ENCODE results near the gene IL17D. TPM values are rescaled to one million over a fixed set of nuclear protein-coding genes. Genes with fewer than 3 reads are reported as not detected.

Gene IL17D
- total RNA-seq, 2 experiments from 2014 or later, result 0.47 TPM; not detected in 1

- Histone ChIP-seq H3K27me3 (ENCODE audit: control insufficient read depth in 1 of 2, insufficient read depth in 2 of 2, low read length in 2 of 2) (peaks cover 16 to 17% of the 10 kb centered on the region in 2 experiments), H3K4me1 (ENCODE audit: insufficient read depth, low read length) (peaks cover 19% of the 10 kb centered on the region), H3K9me3 (ENCODE audit: control insufficient read depth in 1 of 2, insufficient read depth in 1 of 2, low read length in 2 of 2) (peaks cover 0 to 7% of the 10 kb centered on the region in 2 experiments), H3K4me3 (ENCODE audit: low read length) (no peak overlapping the region), H3K27ac (ENCODE audit: low read depth in 1 of 2, low read length in 2 of 2) (no peak overlapping the region), H3K36me3 (ENCODE audit: insufficient read depth, low read length) (no peaks in the 10 kb centered on the region)
- no peak overlapping the region for H3K4me3 Mint-ChIP-seq
- no peak overlapping the region for H3K27ac Mint-ChIP-seq
- intact Hi-C loops (cut with DNase I, micrococcal nuclease), result no loop called here
- ChIA-PET CTCF (no interaction called here), POLR2A (no interaction called here)
- no peak for TF ChIP-seq CTCF (IDR thresholded peaks at IDR 0.05)
- peaks cover 9% of the 10 kb centered on the region for H3K27me3 Mint-ChIP-seq
- no peaks in the 10 kb centered on the region for H3K36me3 Mint-ChIP-seq (ENCODE audit: low read depth)
- DNase-seq (no peak), ATAC-seq (ENCODE audit: poor library complexity) (no peak)
- peaks cover 11% of the 10 kb centered on the region for H3K4me1 Mint-ChIP-seq (ENCODE audit: low read depth)
- no peaks in the 10 kb centered on the region for H3K9me3 Mint-ChIP-seq
Observed at GRCh38 chr13:20716951-20717350, 13.5 kb downstream of the IL17D start.

- Mint-ChIP-seq H3K27me3 (peaks cover 9% of the 10 kb centered on the region), H3K4me3 (no peak overlapping the region), H3K27ac (no peak overlapping the region), H3K4me1 (ENCODE audit: low read depth) (peaks cover 7% of the 10 kb centered on the region), H3K36me3 (ENCODE audit: low read depth) (no peaks in the 10 kb centered on the region), H3K9me3 (no peaks in the 10 kb centered on the region)
- Histone ChIP-seq H3K4me3 (ENCODE audit: low read length) (no peak overlapping the region), H3K27me3 (ENCODE audit: control insufficient read depth in 1 of 2, insufficient read depth in 2 of 2, low read length in 2 of 2) (peaks cover 18 to 24% of the 10 kb centered on the region in 2 experiments), H3K4me1 (ENCODE audit: insufficient read depth, low read length) (peaks cover 13% of the 10 kb centered on the region), H3K36me3 (ENCODE audit: insufficient read depth, low read length) (no peaks in the 10 kb centered on the region), H3K27ac (ENCODE audit: low read depth in 1 of 2, low read length in 2 of 2) (no peak overlapping the region), H3K9me3 (ENCODE audit: control insufficient read depth in 1 of 2, insufficient read depth in 1 of 2, low read length in 2 of 2) (peaks cover 0 to 7% of the 10 kb centered on the region in 2 experiments)
- ChIA-PET POLR2A (no interaction called here), CTCF (interaction anchor here (0.5 kb wide), 1 partner anchor 150 kb away, joined by 3 read pairs; no protein-coding TSS in a partner anchor)
- ATAC-seq (ENCODE audit: poor library complexity) (no peak), DNase-seq (no peak)
- no peak for TF ChIP-seq CTCF (IDR thresholded peaks at IDR 0.05)
- intact Hi-C loops (cut with DNase I, micrococcal nuclease), result no loop called here
Observed at GRCh38 chr13:20717581-20718542, 14.4 kb downstream of the IL17D start.

GRCh38 chr13:20718958-20719566 is 15.6 kb downstream of the IL17D start:
- no peaks in the 10 kb centered on the region for H3K36me3 Mint-ChIP-seq (ENCODE audit: low read depth)
- H3K9me3 Mint-ChIP-seq, result no peaks in the 10 kb centered on the region
- peaks cover 11% of the 10 kb centered on the region for H3K4me1 ChIP-seq (ENCODE audit: insufficient read depth, low read length)
- ATAC-seq (ENCODE audit: poor library complexity), result no peak
- ChIA-PET CTCF (no interaction called here), POLR2A (no interaction called here)
- peaks cover 7% of the 10 kb centered on the region for H3K27me3 Mint-ChIP-seq
- H3K27me3 ChIP-seq (ENCODE audit: control insufficient read depth in 1 of 2, insufficient read depth in 2 of 2, low read length in 2 of 2), result peaks cover 18 to 24% of the 10 kb centered on the region in 2 experiments
- intact Hi-C loops (cut with DNase I, micrococcal nuclease), result no loop called here
- no peaks in the 10 kb centered on the region for H3K36me3 ChIP-seq (ENCODE audit: insufficient read depth, low read length)
- no peak for TF ChIP-seq CTCF (IDR thresholded peaks at IDR 0.05)
- no peak for DNase-seq
- H3K9me3 ChIP-seq (ENCODE audit: control insufficient read depth in 1 of 2, insufficient read depth in 1 of 2, low read length in 2 of 2), result peaks cover 0 to 7% of the 10 kb centered on the region in 2 experiments
- no peak overlapping the region for H3K27ac Mint-ChIP-seq
- H3K4me3 ChIP-seq (ENCODE audit: low read length), result no peak overlapping the region
- H3K4me3 Mint-ChIP-seq, result no peak overlapping the region
- no peak overlapping the region for H3K27ac ChIP-seq (ENCODE audit: low read depth in 1 of 2, low read length in 2 of 2)
- no peaks in the 10 kb centered on the region for H3K4me1 Mint-ChIP-seq (ENCODE audit: low read depth)

Measured in CD4-positive, alpha-beta T cell (primary cell).